Stomach (tissue), 9 donors: ENCODE results near the gene COIL. TPM values are rescaled to one million over a fixed set of nuclear protein-coding genes. Genes with fewer than 3 reads are reported as not detected.

Source experiments
- DNase-seq, 2 donors: peaks; one replicate each; pipeline versions ENCODE4 v3.0.0 to v3.0.0-alpha.2; 2013 to 2019
- H3K27ac ChIP-seq, 5 donors: fragments of 200-600 bp in 4 of 5; sonication (generic) in 4 of 5; one replicate each; pipeline ENCODE4 v1.5.1; 2013 to 2019; ENCODE audit warnings: mild to moderate bottlenecking in 1 of 5, moderate library complexity in 1 of 5
- H3K27me3 ChIP-seq, 3 donors: fragments of 200-600 bp; sonication (generic); one replicate each; pipeline ENCODE4 v1.5.1; 2017 to 2019; ENCODE audit warnings: mixed run types in 1 of 3
- H3K36me3 ChIP-seq, 4 donors: fragments of 200-600 bp; sonication (generic); 1 replicate in 3 of 4; 2 replicates in 1 of 4; pipeline ENCODE4 v1.5.1; 2016 to 2019
- H3K4me1 ChIP-seq, 4 donors: fragments of 200-600 bp; sonication (generic); one replicate each; pipeline ENCODE4 v1.5.1; 2016 to 2019
- H3K4me3 ChIP-seq, 4 donors: fragments of 200-600 bp; sonication (generic) in 3 of 4; one replicate each; pipeline ENCODE4 v1.5.1; 2016 to 2019; ENCODE audit warnings: mild to moderate bottlenecking in 1 of 4
- H3K9me3 ChIP-seq, 4 donors: fragments of 200-600 bp; sonication (generic); one replicate each; pipeline ENCODE4 v1.5.1; 2016 to 2019
- EP300 ChIP-seq: sonication (generic); formaldehyde crosslinking; IDR thresholded peaks from one replicate; pipeline ENCODE4 v1.6.1; 2017; ENCODE audit warnings: antibody characterized with exemption
- POLR2A ChIP-seq, 4 donors: fragments of 450-650 bp; IDR thresholded peaks; one replicate each; pipeline ENCODE4 v1.6.1; 2016; ENCODE audit warnings: antibody characterized with exemption in 4 of 4, control low read depth in 2 of 4, mild to moderate bottlenecking in 1 of 4, moderate library complexity in 1 of 4
- POLR2AphosphoS5 ChIP-seq, 3 donors: sonication (generic); formaldehyde crosslinking; IDR thresholded peaks; one replicate each; pipeline ENCODE4 v1.6.1; 2016; ENCODE audit warnings: antibody characterized with exemption in 3 of 3
- WGBS, 5 donors: extraction: QIAGEN DNeasy Blood & Tissue Kit in 3 of 5; methylation state at CpG; one replicate each; pipeline versions ENCODE4 v1.1.5 to v1.1.7; 2013 to 2018; 5-methylcytosine and 5-hydroxymethylcytosine counted together
- intact Hi-C: fragments of 100-400 bp; cut with DNase I; formaldehyde crosslinking; loops from one replicate; pipeline ENCODE4 v1.15.1; 2023; ENCODE audit warnings: low total_unique reads
- polyA plus RNA-seq, 3 donors: library from polyadenylated mRNA; stranded (reverse); fragments of 200-250 nt; gene quantifications; one replicate each; pipeline ENCODE4 v1.2.3, GENCODE V29; 2013
- total RNA-seq, 5 donors: library from RNA; depleted of rRNA; stranded (reverse); fragments of >200 nt; gene quantifications; one replicate each; pipeline versions ENCODE4 v1.1.0 to v1.2.3, GENCODE V29; 2014 to 2016
- TF ChIP-seq, protein P1 (sequence below), 7 experiments: fragments of 450-650 bp in 4 of 7; fragments of 200-600 bp in 3 of 7; sonication (generic) in 3 of 7; IDR thresholded peaks; one replicate each; pipeline ENCODE4 v1.5.1; 2016 to 2019; ENCODE audit warnings: antibody characterized with exemption in 7 of 7, control low read depth in 2 of 7, mild to moderate bottlenecking in 1 of 7
- donor health status: healthy with polysubstance abuse.
- donor health status: Bipolar disorder and iron deficiency.
- donor health status: healthy.

The COIL gene
- total and polyA plus RNA-seq, 8 donors = 2.3 to 23.1 (median 12.1) TPM

DNA sequence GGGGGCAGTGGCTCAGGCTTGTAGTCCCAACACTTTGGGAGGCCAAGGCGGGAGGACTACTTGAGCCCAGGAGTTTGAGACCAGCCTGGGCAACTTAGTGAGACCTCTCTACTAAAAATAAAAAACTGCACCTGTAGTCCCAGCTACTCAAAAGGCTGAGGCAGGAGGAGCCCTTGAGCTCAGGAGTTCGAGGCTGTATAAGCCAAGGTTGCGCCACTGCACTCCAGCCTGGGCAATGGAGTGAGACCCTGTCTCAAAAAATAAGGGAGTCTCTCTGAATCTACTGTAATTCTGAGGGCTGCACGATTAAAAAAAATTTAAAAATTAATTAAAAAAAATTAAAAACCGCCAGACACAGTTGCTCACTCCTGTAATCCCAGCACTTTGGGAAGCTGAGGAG lies 3.9 kb downstream of the COIL start:
- no peak overlapping the region for H3K27ac ChIP-seq
- peaks cover 0 to 8% (median 1%) of the 10 kb centered on the region in 4 donors for H3K36me3 ChIP-seq
- H3K4me1 ChIP-seq = peaks cover 12 to 33% (median 21%) of the 10 kb centered on the region in 4 donors
- no peak for DNase-seq
- H3K27me3 ChIP-seq = no peaks in the 10 kb centered on the region
- TF ChIP-seq, protein P1, sequence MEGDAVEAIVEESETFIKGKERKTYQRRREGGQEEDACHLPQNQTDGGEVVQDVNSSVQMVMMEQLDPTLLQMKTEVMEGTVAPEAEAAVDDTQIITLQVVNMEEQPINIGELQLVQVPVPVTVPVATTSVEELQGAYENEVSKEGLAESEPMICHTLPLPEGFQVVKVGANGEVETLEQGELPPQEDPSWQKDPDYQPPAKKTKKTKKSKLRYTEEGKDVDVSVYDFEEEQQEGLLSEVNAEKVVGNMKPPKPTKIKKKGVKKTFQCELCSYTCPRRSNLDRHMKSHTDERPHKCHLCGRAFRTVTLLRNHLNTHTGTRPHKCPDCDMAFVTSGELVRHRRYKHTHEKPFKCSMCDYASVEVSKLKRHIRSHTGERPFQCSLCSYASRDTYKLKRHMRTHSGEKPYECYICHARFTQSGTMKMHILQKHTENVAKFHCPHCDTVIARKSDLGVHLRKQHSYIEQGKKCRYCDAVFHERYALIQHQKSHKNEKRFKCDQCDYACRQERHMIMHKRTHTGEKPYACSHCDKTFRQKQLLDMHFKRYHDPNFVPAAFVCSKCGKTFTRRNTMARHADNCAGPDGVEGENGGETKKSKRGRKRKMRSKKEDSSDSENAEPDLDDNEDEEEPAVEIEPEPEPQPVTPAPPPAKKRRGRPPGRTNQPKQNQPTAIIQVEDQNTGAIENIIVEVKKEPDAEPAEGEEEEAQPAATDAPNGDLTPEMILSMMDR (IDR thresholded peaks at IDR 0.05) = no peak
- TF ChIP-seq POLR2AphosphoS5 (IDR thresholded peaks at IDR 0.05) (no peak), POLR2A (IDR thresholded peaks at IDR 0.05) (no peak), EP300 (no peak)
- intact Hi-C loops = no loop called here
- no peak overlapping the region for H3K4me3 ChIP-seq
- H3K9me3 ChIP-seq = no peaks in the 10 kb centered on the region
- WGBS, 5 donors = 93 to 98% (median 96%) methylated on average over 5 of the region's 5 CpGs

DNA sequence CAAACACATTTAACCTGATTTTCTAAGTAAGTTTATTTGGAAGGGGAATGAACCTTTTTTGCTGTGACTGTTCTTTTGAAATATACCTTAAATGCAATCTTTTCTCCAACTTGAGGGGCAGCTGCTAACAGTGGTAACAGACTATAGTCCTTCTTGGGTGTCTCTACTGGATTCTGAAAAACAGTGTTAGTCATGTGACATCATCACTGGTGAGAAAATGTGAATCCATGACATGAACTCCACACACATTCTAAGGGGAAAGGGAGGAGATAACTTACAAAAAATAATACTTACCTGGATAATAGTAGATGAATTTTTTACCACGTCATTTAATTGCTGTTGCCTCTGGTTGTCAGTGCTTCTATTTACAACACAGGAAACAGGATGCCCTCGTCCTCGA lies 11.3 kb downstream of the COIL start:
- 55 to 89% (median 76%) methylated on average over 3 of the region's 3 CpGs for WGBS, 5 donors
- H3K9me3 ChIP-seq = no peaks in the 10 kb centered on the region
- no peak for DNase-seq
- peaks cover 25 to 73% (median 61%) of the 10 kb centered on the region in 4 donors for H3K36me3 ChIP-seq
- intact Hi-C loops = no loop called here
- H3K4me3 ChIP-seq = no peak overlapping the region
- H3K27ac ChIP-seq = no peak overlapping the region
- TF ChIP-seq POLR2AphosphoS5 (IDR thresholded peaks at IDR 0.05) (no peak), POLR2A (IDR thresholded peaks at IDR 0.05) (no peak), EP300 (no peak)
- TF ChIP-seq, protein P1 (IDR thresholded peaks at IDR 0.05) = no peak
- no peaks in the 10 kb centered on the region for H3K27me3 ChIP-seq
- no peaks in the 10 kb centered on the region for H3K4me1 ChIP-seq

DNA sequence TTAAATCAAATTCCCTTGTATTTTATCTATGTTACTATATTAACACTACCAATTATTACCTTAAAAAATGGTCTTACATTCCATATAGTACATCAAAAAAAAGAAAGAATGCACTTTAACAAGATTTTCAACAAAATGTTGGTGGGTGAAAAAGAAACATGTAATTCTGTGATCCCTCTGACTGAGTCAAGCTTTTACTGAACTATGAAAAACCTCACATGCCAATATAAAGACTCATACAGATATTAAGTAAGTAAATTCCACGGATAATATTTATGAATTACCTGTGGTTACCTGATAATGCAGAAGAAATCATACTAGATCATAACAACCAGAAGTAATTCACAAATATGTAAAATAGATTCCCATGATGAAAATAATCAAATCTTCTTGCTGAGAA lies 12.4 kb downstream of the COIL start:
- H3K4me1 ChIP-seq = no peaks in the 10 kb centered on the region
- no peak for DNase-seq
- H3K27ac ChIP-seq = no peak overlapping the region
- peaks cover 34 to 84% (median 72%) of the 10 kb centered on the region in 4 donors for H3K36me3 ChIP-seq
- TF ChIP-seq POLR2AphosphoS5 (IDR thresholded peaks at IDR 0.05) = no peak
- TF ChIP-seq, protein P1 (IDR thresholded peaks at IDR 0.05) = no peak
- TF ChIP-seq EP300 = no peak
- no peak for TF ChIP-seq POLR2A (IDR thresholded peaks at IDR 0.05)
- 82 to 93% (median 89%) methylated on average over 1 of the region's 1 CpG for WGBS, 5 donors
- intact Hi-C loops = no loop called here
- no peaks in the 10 kb centered on the region for H3K9me3 ChIP-seq
- H3K4me3 ChIP-seq = no peak overlapping the region
- no peaks in the 10 kb centered on the region for H3K27me3 ChIP-seq

DNA sequence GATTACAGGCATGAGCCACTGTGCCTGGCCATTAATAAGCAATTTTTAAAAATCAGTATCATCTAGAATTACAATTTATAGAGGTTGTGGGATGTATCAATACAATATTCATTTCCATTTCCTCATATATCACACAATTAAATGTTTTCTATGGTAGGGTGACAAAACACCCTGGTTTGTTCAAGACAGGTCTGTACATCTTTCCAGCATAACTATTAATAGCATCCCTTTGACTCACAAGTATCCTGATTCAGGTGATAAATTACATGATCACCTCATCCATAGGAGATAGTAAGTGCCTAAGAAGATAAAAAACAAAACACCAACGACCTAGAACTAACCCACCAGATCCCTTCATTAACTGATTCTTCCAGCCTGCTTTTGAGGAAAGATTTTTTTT lies 13.1 kb downstream of the COIL start:
- TF ChIP-seq POLR2AphosphoS5 (IDR thresholded peaks at IDR 0.05) (no peak), EP300 (no peak)
- TF ChIP-seq, protein P1 (IDR thresholded peaks at IDR 0.05) = no peak
- H3K36me3 ChIP-seq = peaks cover 34 to 89% (median 79%) of the 10 kb centered on the region in 4 donors
- H3K27ac ChIP-seq = no peak overlapping the region
- H3K4me1 ChIP-seq = no peaks in the 10 kb centered on the region
- WGBS, 5 donors = 58 to 71% (median 63%) methylated on average over 1 of the region's 1 CpG
- no peaks in the 10 kb centered on the region for H3K9me3 ChIP-seq
- no peak overlapping the region for H3K4me3 ChIP-seq
- no peak for DNase-seq
- H3K27me3 ChIP-seq = no peaks in the 10 kb centered on the region
- intact Hi-C loops = no loop called here
